ENCODE data around the gene NXF3. TPM values are rescaled to one million over a fixed set of nuclear protein-coding genes. Genes with fewer than 3 reads are reported as not detected.
"Not testable (repeated sequence)": the region's sequence is repeated elsewhere in the genome, so short reads cannot be mapped to it uniquely, and the experiment has no call there.

Gene NXF3
- total and polyA plus RNA-seq, 2 donors: 0.05 to 0.68 TPM

DNA sequence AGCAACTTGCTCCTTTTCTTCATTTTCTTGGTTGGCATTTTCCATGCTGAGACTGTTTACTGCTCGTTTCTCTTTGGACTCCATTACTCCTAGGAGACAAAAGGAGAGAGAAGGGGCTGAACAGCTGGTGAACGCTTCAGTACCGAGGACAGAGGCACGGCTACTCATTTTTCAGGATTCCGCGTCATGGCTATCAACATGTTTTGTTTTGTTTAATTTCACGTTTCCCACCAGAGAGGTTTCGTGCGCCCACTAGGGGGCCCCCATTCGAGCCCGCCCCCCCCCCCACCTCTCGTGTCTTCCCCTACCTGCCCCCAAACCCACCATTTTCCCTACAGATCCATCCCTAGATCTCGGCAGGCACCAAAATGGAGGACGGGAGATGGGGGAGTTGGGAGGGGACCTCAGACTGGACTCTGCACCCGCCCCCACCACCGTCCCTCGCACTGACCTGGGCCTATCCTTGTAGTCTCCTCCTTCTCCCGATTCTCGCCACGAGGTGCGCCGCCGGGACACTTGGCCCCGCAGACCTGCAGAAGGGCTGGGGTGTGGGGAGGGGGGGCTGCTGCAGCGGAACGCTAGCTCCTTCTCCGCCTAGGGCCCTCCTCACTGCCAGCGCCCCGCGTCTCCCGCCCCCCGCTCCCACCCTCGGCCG is 29.6 kb downstream of the NXF3 start:
- peaks cover 0 to 13% of the 10 kb centered on the region in 2 donors for H3K27me3 ChIP-seq (ENCODE audit: control insufficient read depth in 2 of 2, insufficient read depth in 1 of 2, low read length in 1 of 2)
- H3K36me3 ChIP-seq (ENCODE audit: control insufficient read depth in 2 of 2, insufficient read depth in 2 of 2, low read length in 1 of 2): no peaks in the 10 kb centered on the region
- WGBS: 2% methylated on average over 34 of the region's 34 CpGs
- H3K4me3 ChIP-seq (ENCODE audit: low read length in 2 of 2): peak overlapping the region in 1 of 2 donors; percentile 15
- H3K9me3 ChIP-seq (ENCODE audit: control insufficient read depth in 2 of 2, insufficient read depth in 1 of 2, low read length in 1 of 2): no peaks in the 10 kb centered on the region
- H3K27ac ChIP-seq (ENCODE audit: low read depth in 1 of 2, low read length in 1 of 2): no peak overlapping the region
- no peaks in the 10 kb centered on the region for H3K4me1 ChIP-seq (ENCODE audit: control insufficient read depth in 2 of 2, insufficient read depth in 2 of 2, low read length in 2 of 2)
- DNase-seq (ENCODE audit: low read depth in 6 of 9, low spot score in 9 of 9): peak in 1 of 9 donors; percentile 3

DNA sequence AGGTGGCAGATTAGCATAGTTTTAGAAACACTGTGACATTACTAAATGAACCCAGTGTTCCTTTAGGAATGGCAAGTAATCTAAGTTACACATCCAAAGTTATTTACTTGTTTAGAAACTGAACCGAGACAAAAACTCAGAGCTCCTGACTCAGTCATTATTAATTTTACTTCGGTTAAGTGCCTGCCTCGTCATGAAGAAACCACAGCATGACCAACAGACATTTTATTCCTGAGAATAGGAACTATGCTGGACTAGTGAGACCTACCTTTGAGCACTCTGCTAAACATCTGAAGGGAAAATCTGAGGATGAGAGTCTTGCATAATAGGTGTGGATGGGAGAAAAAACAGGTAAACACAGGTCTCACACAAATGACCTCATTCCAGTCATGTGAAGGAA is 31.5 kb downstream of the NXF3 start:
- Histone ChIP-seq H3K4me3 (ENCODE audit: low read length in 2 of 2) (no peak overlapping the region), H3K27me3 (ENCODE audit: control insufficient read depth in 2 of 2, insufficient read depth in 1 of 2, low read length in 1 of 2) (peaks cover 0 to 13% of the 10 kb centered on the region in 2 donors), H3K27ac (ENCODE audit: low read depth in 1 of 2, low read length in 1 of 2) (no peak overlapping the region), H3K36me3 (ENCODE audit: control insufficient read depth in 2 of 2, insufficient read depth in 2 of 2, low read length in 1 of 2) (no peaks in the 10 kb centered on the region), H3K4me1 (ENCODE audit: control insufficient read depth in 2 of 2, insufficient read depth in 2 of 2, low read length in 2 of 2) (no peaks in the 10 kb centered on the region), H3K9me3 (ENCODE audit: control insufficient read depth in 2 of 2, insufficient read depth in 1 of 2, low read length in 1 of 2) (no peaks in the 10 kb centered on the region)
- no peak for DNase-seq (ENCODE audit: low read depth in 6 of 9, low spot score in 9 of 9)
- WGBS: 94% methylated on average over 3 of the region's 3 CpGs

DNA sequence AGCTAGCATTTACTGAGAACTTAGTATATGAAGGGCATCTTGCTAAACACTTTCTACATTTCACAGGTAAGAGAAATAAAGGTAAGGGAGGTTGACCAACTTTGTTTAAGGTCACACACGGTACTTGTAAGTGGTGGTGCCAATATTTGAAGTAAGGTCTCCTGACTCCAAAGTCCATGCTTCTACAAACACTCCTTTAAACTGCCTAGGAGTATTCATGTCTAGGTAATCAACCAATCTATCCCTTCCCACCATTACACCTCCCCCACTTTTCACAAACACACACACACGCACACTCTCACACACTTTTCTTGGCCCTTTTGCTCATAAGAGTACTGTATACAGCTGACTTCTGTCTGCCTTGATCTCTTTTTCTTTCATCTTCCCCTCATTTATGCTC is 36.0 kb downstream of the NXF3 start:
- no peak for DNase-seq (ENCODE audit: low read depth in 6 of 9, low spot score in 9 of 9)
- no peaks in the 10 kb centered on the region for H3K27me3 ChIP-seq (ENCODE audit: control insufficient read depth in 2 of 2, insufficient read depth in 1 of 2, low read length in 1 of 2)
- H3K4me1 ChIP-seq (ENCODE audit: control insufficient read depth in 2 of 2, insufficient read depth in 2 of 2, low read length in 2 of 2): no peaks in the 10 kb centered on the region
- H3K27ac ChIP-seq (ENCODE audit: low read depth in 1 of 2, low read length in 1 of 2): no peak overlapping the region
- no peaks in the 10 kb centered on the region for H3K36me3 ChIP-seq (ENCODE audit: control insufficient read depth in 2 of 2, insufficient read depth in 2 of 2, low read length in 1 of 2)
- no peaks in the 10 kb centered on the region for H3K9me3 ChIP-seq (ENCODE audit: control insufficient read depth in 2 of 2, insufficient read depth in 1 of 2, low read length in 1 of 2)
- WGBS: 95% methylated on average over 2 of the region's 2 CpGs
- no peak overlapping the region for H3K4me3 ChIP-seq (ENCODE audit: low read length in 2 of 2)

DNA sequence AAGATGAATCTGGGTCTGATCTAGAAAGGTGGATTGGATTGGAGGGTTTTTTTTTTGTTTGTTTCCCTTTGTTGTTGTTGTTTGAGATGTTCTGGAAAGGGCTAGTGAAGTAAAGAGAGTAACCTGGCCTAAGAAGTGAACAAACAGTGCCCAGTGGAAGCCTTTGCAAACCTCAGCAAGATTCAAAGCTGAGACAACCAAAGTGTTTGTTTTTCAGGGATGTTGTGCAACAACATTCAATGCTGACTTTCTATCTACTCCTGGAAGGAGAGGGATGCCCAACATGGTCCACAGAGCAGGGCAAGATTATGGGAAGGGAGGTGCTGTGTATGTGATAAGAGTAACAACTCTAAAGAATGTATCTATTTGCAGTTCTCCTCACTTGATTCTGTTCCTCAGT is 40.3 kb downstream of the NXF3 start:
- no peaks in the 10 kb centered on the region for H3K4me1 ChIP-seq (ENCODE audit: control insufficient read depth in 2 of 2, insufficient read depth in 2 of 2, low read length in 2 of 2)
- no peaks in the 10 kb centered on the region for H3K9me3 ChIP-seq (ENCODE audit: control insufficient read depth in 2 of 2, insufficient read depth in 1 of 2, low read length in 1 of 2)
- H3K36me3 ChIP-seq (ENCODE audit: control insufficient read depth in 2 of 2, insufficient read depth in 2 of 2, low read length in 1 of 2): no peaks in the 10 kb centered on the region
- no peak for DNase-seq (ENCODE audit: low read depth in 6 of 9, low spot score in 9 of 9)
- no peaks in the 10 kb centered on the region for H3K27me3 ChIP-seq (ENCODE audit: control insufficient read depth in 2 of 2, insufficient read depth in 1 of 2, low read length in 1 of 2)
- H3K27ac ChIP-seq (ENCODE audit: low read depth in 1 of 2, low read length in 1 of 2): no peak overlapping the region
- no peak overlapping the region for H3K4me3 ChIP-seq (ENCODE audit: low read length in 2 of 2)

DNA sequence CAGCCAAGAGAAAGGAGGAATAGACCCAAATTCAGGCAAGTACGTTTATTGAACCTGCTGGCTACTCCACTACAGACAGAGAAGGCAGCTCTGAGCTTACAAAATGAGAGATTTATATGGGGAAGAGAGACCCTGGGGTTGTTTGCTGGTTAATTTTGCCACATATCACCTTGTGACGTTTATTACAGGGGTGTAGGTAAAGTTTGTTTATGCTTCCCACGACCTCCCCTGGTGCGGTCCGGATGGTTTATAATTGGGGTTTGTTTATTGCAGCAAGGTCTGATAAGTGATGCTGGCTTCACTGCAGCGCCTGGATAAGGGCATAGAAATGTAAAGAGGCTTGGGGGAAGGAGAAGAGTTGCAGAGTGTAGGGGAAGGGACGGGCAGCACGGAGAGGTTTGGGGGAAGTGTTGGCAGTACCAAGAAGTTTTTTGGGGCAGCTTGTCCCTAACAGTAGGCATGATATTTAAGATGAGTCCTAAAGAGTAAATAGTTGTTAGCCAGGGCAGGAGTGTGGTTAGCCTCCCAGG is 41.6 kb downstream of the NXF3 start:
- no peaks in the 10 kb centered on the region for H3K4me1 ChIP-seq (ENCODE audit: control insufficient read depth in 2 of 2, insufficient read depth in 2 of 2, low read length in 2 of 2)
- no peak overlapping the region for H3K4me3 ChIP-seq (ENCODE audit: low read length in 2 of 2)
- no peaks in the 10 kb centered on the region for H3K27me3 ChIP-seq (ENCODE audit: control insufficient read depth in 2 of 2, insufficient read depth in 1 of 2, low read length in 1 of 2)
- no peak overlapping the region for H3K27ac ChIP-seq (ENCODE audit: low read depth in 1 of 2, low read length in 1 of 2)
- H3K36me3 ChIP-seq (ENCODE audit: control insufficient read depth in 2 of 2, insufficient read depth in 2 of 2, low read length in 1 of 2): no peaks in the 10 kb centered on the region
- DNase-seq (ENCODE audit: low read depth in 6 of 9, low spot score in 9 of 9): no peak
- no peaks in the 10 kb centered on the region for H3K9me3 ChIP-seq (ENCODE audit: control insufficient read depth in 2 of 2, insufficient read depth in 1 of 2, low read length in 1 of 2)
- WGBS: 17% methylated on average over 8 of the region's 8 CpGs

DNA sequence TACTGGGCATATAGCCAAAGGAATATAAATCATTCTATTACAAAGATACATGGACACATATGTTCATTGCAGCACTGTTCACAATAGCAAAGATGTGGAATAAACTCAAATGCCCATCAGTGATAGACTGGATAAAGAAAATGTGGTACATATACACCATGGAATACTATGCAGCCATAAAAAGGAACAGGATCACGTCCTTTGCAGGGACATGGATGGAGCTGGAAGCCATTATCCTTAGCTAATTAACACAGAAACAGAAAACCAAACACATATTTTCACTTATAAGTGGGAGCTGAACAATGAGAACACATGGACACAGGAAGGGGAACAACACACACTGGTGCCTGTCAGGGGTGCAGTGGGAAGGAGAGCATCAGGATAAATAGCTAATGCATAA is 59.6 kb downstream of the NXF3 start:
- not testable (repeated sequence) for H3K36me3 ChIP-seq (ENCODE audit: control insufficient read depth in 2 of 2, insufficient read depth in 2 of 2, low read length in 1 of 2); H3K4me1 ChIP-seq (ENCODE audit: control insufficient read depth in 2 of 2, insufficient read depth in 2 of 2, low read length in 2 of 2); H3K9me3 ChIP-seq (ENCODE audit: control insufficient read depth in 2 of 2, insufficient read depth in 1 of 2, low read length in 1 of 2); DNase-seq (ENCODE audit: low read depth in 6 of 9, low spot score in 9 of 9); H3K4me3 ChIP-seq (ENCODE audit: low read length in 2 of 2); H3K27me3 ChIP-seq (ENCODE audit: control insufficient read depth in 2 of 2, insufficient read depth in 1 of 2, low read length in 1 of 2); H3K27ac ChIP-seq (ENCODE audit: low read depth in 1 of 2, low read length in 1 of 2)
- WGBS: 83% methylated on average over 1 of the region's 1 CpG

Other genes starting within 250 kb of the NXF3 start
- 0.09 TPM for gene RAB40AL, start 155.9 kb downstream of the NXF3 start, total RNA-seq
- 0.09 TPM for gene RAB40AL, start 155.9 kb downstream of the NXF3 start, polyA plus RNA-seq
- gene BEX1, start 29.0 kb downstream of the NXF3 start, total RNA-seq: 2.3 TPM
- 3.1 TPM for gene BEX1, start 29.0 kb downstream of the NXF3 start, polyA plus RNA-seq
- gene BEX4, start 122.0 kb upstream of the NXF3 start, total RNA-seq: 39.0 TPM
- 105 TPM for gene BEX4, start 122.0 kb upstream of the NXF3 start, polyA plus RNA-seq
- gene TCEAL8, start 162.0 kb upstream of the NXF3 start, total RNA-seq: 90.6 TPM
- gene TCEAL8, start 162.0 kb upstream of the NXF3 start, polyA plus RNA-seq: 116 TPM
- 0.42 TPM for gene TCEAL5, start 183.6 kb upstream of the NXF3 start, total RNA-seq
- 0.52 TPM for gene TCEAL5, start 183.6 kb upstream of the NXF3 start, polyA plus RNA-seq
- gene BEX2, start 217.8 kb upstream of the NXF3 start, total RNA-seq: 26.1 TPM
- gene BEX2, start 217.8 kb upstream of the NXF3 start, polyA plus RNA-seq: 77.7 TPM
- 6.1 TPM for gene TCEAL7, start 237.1 kb upstream of the NXF3 start, total RNA-seq
- gene TCEAL7, start 237.1 kb upstream of the NXF3 start, polyA plus RNA-seq: 18.6 TPM

All from thymus (tissue), 11 donors.